ENCODE data around the gene TMPRSS15. TPM values are rescaled to one million over a fixed set of nuclear protein-coding genes. Genes with fewer than 3 reads are reported as not detected.

TMPRSS15 gene
- total RNA-seq, 1 experiment from 2014 or later: not detected

- DNase-seq (ENCODE audit: low spot score) (no peak), ATAC-seq (no peak)
- Mint-ChIP-seq H3K27ac (no peak overlapping the region), H3K9me3 (no peaks in the 10 kb centered on the region), H3K27me3 (ENCODE audit: low read depth) (peaks cover 8% of the 10 kb centered on the region), H3K4me3 (no peak overlapping the region), H3K36me3 (no peaks in the 10 kb centered on the region), H3K4me1 (no peaks in the 10 kb centered on the region)
- TF ChIP-seq FOXK1 (CRISPR knock-in tag; IDR thresholded peaks at IDR 0.05) (no peak), SOX15 (CRISPR knock-in tag; IDR thresholded peaks at IDR 0.05) (no peak), MAX (CRISPR knock-in tag; IDR thresholded peaks at IDR 0.05) (no peak), OVOL2 (CRISPR knock-in tag; IDR thresholded peaks at IDR 0.05; ENCODE audit: borderline replicate concordance) (no peak), FOXJ3 (CRISPR knock-in tag; IDR thresholded peaks at IDR 0.05; ENCODE audit: borderline replicate concordance) (no peak), ZNF138 (CRISPR knock-in tag; conservative IDR thresholded peaks at IDR 0.05) (no peak)
- POLR2A ChIA-PET: no interaction called here
- CTCF ChIA-PET: interaction anchor here (0.9 to 2.0 kb wide), 2 partner anchors 321 to 326 kb away, joined by 3 to 6 read pairs; no protein-coding TSS in a partner anchor
Observed at GRCh38 chr21:18252256-18252655, 151.3 kb downstream of the TMPRSS15 start.

GRCh38 chr21:18251065-18251464 lies 152.5 kb downstream of the TMPRSS15 start:
- ATAC-seq: no peak
- Mint-ChIP-seq H3K4me3 (no peak overlapping the region), H3K9me3 (no peaks in the 10 kb centered on the region), H3K27ac (no peak overlapping the region), H3K36me3 (no peaks in the 10 kb centered on the region), H3K27me3 (ENCODE audit: low read depth) (peaks cover 15% of the 10 kb centered on the region), H3K4me1 (no peaks in the 10 kb centered on the region)
- POLR2A ChIA-PET: no interaction called here
- DNase-seq (ENCODE audit: low spot score): no peak
- TF ChIP-seq E2F5 (CRISPR knock-in tag; IDR thresholded peaks at IDR 0.05) (no peak), RORB (CRISPR knock-in tag; IDR thresholded peaks at IDR 0.05) (no peak), HMGA2 (CRISPR knock-in tag; IDR thresholded peaks at IDR 0.05) (peak; percentile 93), E2F1 (CRISPR knock-in tag; IDR thresholded peaks at IDR 0.05) (no peak)
- CTCF ChIA-PET: interaction anchor here (1.6 kb wide), 1 partner anchor 48 kb away, joined by 3 read pairs; no protein-coding TSS in a partner anchor

GRCh38 chr21:18249672-18250071 lies 153.9 kb downstream of the TMPRSS15 start:
- peaks cover 29% of the 10 kb centered on the region for H3K27me3 Mint-ChIP-seq (ENCODE audit: low read depth)
- no peaks in the 10 kb centered on the region for H3K36me3 Mint-ChIP-seq
- no peak overlapping the region for H3K4me3 Mint-ChIP-seq
- ATAC-seq: peak; percentile 79
- H3K4me1 Mint-ChIP-seq: 0 out of 2 replicates have a peak, but pooled peaks cover 2% of the 10 kb centered on the region
- no peak for DNase-seq (ENCODE audit: low spot score)
- POLR2A ChIA-PET: no interaction called here
- H3K27ac Mint-ChIP-seq: no peak overlapping the region
- CTCF ChIA-PET: interaction anchor here (0.5 to 1.7 kb wide), 22 partner anchors 11 to 611 kb away, joined by 3 to 17 read pairs (median 3); no protein-coding TSS in a partner anchor
- no peak for TF ChIP-seq E2F5 (CRISPR knock-in tag; IDR thresholded peaks at IDR 0.05)
- no peak for TF ChIP-seq NR1H2 (CRISPR knock-in tag; IDR thresholded peaks at IDR 0.05)
- no peak for TF ChIP-seq ATF3 (CRISPR knock-in tag; conservative IDR thresholded peaks at IDR 0.05)
- TF ChIP-seq ZMAT4 (CRISPR knock-in tag; IDR thresholded peaks at IDR 0.05): no peak
- no peak for TF ChIP-seq RORB (CRISPR knock-in tag; IDR thresholded peaks at IDR 0.05)
- no peak for TF ChIP-seq KAT7 (CRISPR knock-in tag; IDR thresholded peaks at IDR 0.05; ENCODE audit: borderline replicate concordance)
- TF ChIP-seq CBFB (CRISPR knock-in tag; IDR thresholded peaks at IDR 0.05; ENCODE audit: low read depth): no peak
- TF ChIP-seq NFE2L1 (CRISPR knock-in tag; IDR thresholded peaks at IDR 0.05): no peak
- no peak for TF ChIP-seq PRRX2 (CRISPR knock-in tag; IDR thresholded peaks at IDR 0.05)
- no peak for TF ChIP-seq ZNF219 (CRISPR knock-in tag; IDR thresholded peaks at IDR 0.05; ENCODE audit: borderline replicate concordance)
- TF ChIP-seq FOXP1 (CRISPR knock-in tag; IDR thresholded peaks at IDR 0.05; ENCODE audit: borderline replicate concordance): no peak
- TF ChIP-seq ZNF138 (CRISPR knock-in tag; conservative IDR thresholded peaks at IDR 0.05): no peak
- H3K9me3 Mint-ChIP-seq: no peaks in the 10 kb centered on the region

Data from WTC11 (cell line).